ENCODE results near the gene UBR4. TPM values are rescaled to one million over a fixed set of nuclear protein-coding genes. Genes with fewer than 3 reads are reported as not detected.
A peak's percentile ranks its signal among the peaks of the same experiment; 100 is the strongest.
"Not testable (repeated sequence)": the region's sequence is repeated elsewhere in the genome, so short reads cannot be mapped to it uniquely, and the experiment has no call there.

The UBR4 gene
- 223 TPM for total RNA-seq (ENCODE audit: unreplicated experiment)
- long read RNA-seq, partial matches to known transcripts = 8 of 11 reads
- long read RNA-seq, other reads (novel, unspliced or antisense) = 3 of 11 reads

DNA sequence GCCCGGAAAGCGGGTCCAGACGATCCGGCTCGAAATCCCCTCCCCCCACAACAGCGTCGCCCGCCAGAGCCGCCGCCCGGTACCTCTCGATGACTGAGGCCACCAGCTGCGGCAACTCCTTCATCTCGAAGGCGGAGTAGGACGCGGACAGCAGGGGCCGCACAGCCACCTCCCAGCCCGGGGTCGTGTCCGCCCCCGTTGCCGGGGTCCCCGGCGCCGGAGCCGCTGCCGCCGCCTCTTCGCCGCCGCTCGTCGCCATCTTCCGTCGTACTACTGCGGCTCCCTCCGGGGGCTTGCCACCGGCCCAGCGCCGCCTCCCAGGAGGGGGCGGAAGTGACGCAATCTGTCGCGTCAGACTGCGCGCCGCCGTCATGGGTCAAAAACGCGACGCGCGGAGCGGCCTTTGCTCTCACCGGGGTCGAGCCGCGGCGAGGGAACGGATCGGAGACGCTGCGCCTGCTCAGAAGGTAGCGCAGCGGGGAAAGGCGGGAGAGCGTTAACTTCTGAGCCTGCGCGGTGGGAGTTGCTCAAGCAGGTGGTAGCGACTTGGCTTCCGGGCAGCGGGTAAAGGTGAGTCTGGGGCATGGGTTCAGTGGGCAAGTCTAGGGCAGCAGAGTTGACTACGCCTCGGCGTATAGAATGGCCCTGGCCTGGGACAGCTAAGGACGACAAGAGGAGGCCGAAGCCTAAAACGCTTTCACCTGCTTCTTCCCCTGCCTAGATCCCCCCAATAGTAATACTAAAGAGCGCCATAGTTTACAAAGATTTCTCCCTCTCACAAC, at the start of gene UBR4:
TSS of gene UBR4 (minus strand) at position 277 of the 782 bp plus-strand sequence. CDS start at position 259, 18 bp downstream.
- peaks cover 10% of the 10 kb centered on the region for H3K27me3 Mint-ChIP-seq (ENCODE audit: unreplicated experiment)
- H3K36me3 Mint-ChIP-seq (ENCODE audit: low read depth, unreplicated experiment) = peaks cover 24% of the 10 kb centered on the region
- H3K4me3 Mint-ChIP-seq (ENCODE audit: unreplicated experiment) = peak within 1 kb of the TSS; percentile 98
- H3K27ac Mint-ChIP-seq (ENCODE audit: unreplicated experiment) = peak within 1 kb of the TSS; percentile 98
- H3K4me1 Mint-ChIP-seq (ENCODE audit: unreplicated experiment) = peaks cover 40% of the 10 kb centered on the region
- no peaks in the 10 kb centered on the region for H3K9me3 Mint-ChIP-seq (ENCODE audit: unreplicated experiment)
- TF ChIP-seq, protein P1, sequence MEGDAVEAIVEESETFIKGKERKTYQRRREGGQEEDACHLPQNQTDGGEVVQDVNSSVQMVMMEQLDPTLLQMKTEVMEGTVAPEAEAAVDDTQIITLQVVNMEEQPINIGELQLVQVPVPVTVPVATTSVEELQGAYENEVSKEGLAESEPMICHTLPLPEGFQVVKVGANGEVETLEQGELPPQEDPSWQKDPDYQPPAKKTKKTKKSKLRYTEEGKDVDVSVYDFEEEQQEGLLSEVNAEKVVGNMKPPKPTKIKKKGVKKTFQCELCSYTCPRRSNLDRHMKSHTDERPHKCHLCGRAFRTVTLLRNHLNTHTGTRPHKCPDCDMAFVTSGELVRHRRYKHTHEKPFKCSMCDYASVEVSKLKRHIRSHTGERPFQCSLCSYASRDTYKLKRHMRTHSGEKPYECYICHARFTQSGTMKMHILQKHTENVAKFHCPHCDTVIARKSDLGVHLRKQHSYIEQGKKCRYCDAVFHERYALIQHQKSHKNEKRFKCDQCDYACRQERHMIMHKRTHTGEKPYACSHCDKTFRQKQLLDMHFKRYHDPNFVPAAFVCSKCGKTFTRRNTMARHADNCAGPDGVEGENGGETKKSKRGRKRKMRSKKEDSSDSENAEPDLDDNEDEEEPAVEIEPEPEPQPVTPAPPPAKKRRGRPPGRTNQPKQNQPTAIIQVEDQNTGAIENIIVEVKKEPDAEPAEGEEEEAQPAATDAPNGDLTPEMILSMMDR (IDR thresholded peaks at IDR 0.05; ENCODE audit: unreplicated experiment) = no peak
- peak; percentile 96 for DNase-seq (ENCODE audit: low spot score)

GRCh38 chr1:19258353-19258752, 48.3 kb upstream of the UBR4 start:
- H3K27me3 Mint-ChIP-seq (ENCODE audit: unreplicated experiment) = peaks cover 5% of the 10 kb centered on the region
- H3K9me3 Mint-ChIP-seq (ENCODE audit: unreplicated experiment) = no peaks in the 10 kb centered on the region
- no peak overlapping the region for H3K27ac Mint-ChIP-seq (ENCODE audit: unreplicated experiment)
- TF ChIP-seq, protein P1 (IDR thresholded peaks at IDR 0.05; ENCODE audit: unreplicated experiment) = no peak
- DNase-seq (ENCODE audit: low spot score) = no peak
- H3K4me3 Mint-ChIP-seq (ENCODE audit: unreplicated experiment) = no peak overlapping the region
- H3K4me1 Mint-ChIP-seq (ENCODE audit: unreplicated experiment) = peaks cover under 1% of the 10 kb centered on the region
- H3K36me3 Mint-ChIP-seq (ENCODE audit: low read depth, unreplicated experiment) = peaks cover 14% of the 10 kb centered on the region

GRCh38 chr1:19257178-19257914, 47.3 kb upstream of the UBR4 start:
- TF ChIP-seq, protein P1 (IDR thresholded peaks at IDR 0.05; ENCODE audit: unreplicated experiment) = no peak
- Mint-ChIP-seq H3K36me3 (ENCODE audit: low read depth, unreplicated experiment) (peaks cover 14% of the 10 kb centered on the region), H3K27me3 (ENCODE audit: unreplicated experiment) (peaks cover 10% of the 10 kb centered on the region), H3K4me3 (ENCODE audit: unreplicated experiment) (no peak overlapping the region), H3K9me3 (ENCODE audit: unreplicated experiment) (no peaks in the 10 kb centered on the region), H3K4me1 (ENCODE audit: unreplicated experiment) (peaks cover 6% of the 10 kb centered on the region), H3K27ac (ENCODE audit: unreplicated experiment) (no peak overlapping the region)
- DNase-seq (ENCODE audit: low spot score) = no peak

- H3K27ac Mint-ChIP-seq (ENCODE audit: unreplicated experiment); H3K9me3 Mint-ChIP-seq (ENCODE audit: unreplicated experiment); H3K4me1 Mint-ChIP-seq (ENCODE audit: unreplicated experiment); H3K4me3 Mint-ChIP-seq (ENCODE audit: unreplicated experiment); DNase-seq (ENCODE audit: low spot score); H3K27me3 Mint-ChIP-seq (ENCODE audit: unreplicated experiment): not testable (repeated sequence)
- H3K36me3 Mint-ChIP-seq (ENCODE audit: low read depth, unreplicated experiment) = peaks cover 14% of the 10 kb centered on the region
Observed at GRCh38 chr1:19256301-19256700, 46.2 kb upstream of the UBR4 start.

- Mint-ChIP-seq H3K27me3 (ENCODE audit: unreplicated experiment) (peaks cover 7% of the 10 kb centered on the region), H3K27ac (ENCODE audit: unreplicated experiment) (no peak overlapping the region), H3K4me3 (ENCODE audit: unreplicated experiment) (no peak overlapping the region), H3K36me3 (ENCODE audit: low read depth, unreplicated experiment) (peaks cover 14% of the 10 kb centered on the region), H3K9me3 (ENCODE audit: unreplicated experiment) (no peaks in the 10 kb centered on the region), H3K4me1 (ENCODE audit: unreplicated experiment) (peaks cover 15% of the 10 kb centered on the region)
- DNase-seq (ENCODE audit: low spot score) = no peak
- TF ChIP-seq, protein P1 (IDR thresholded peaks at IDR 0.05; ENCODE audit: unreplicated experiment) = no peak
Observed at GRCh38 chr1:19255288-19255687, 45.2 kb upstream of the UBR4 start.

Data from endothelial cell (in vitro differentiated cells).